NCI-H187 treated with DMSO at 0.1 percent for 48 hours (cell line): ENCODE measurements around the gene CDC42SE2.

Source experiments
- DNase-seq: peaks from one replicate; lab custom pipeline; 2025; lab: John Stamatoyannopoulos, UW

CDC42SE2 gene, protein sequence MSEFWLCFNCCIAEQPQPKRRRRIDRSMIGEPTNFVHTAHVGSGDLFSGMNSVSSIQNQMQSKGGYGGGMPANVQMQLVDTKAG

DNA sequence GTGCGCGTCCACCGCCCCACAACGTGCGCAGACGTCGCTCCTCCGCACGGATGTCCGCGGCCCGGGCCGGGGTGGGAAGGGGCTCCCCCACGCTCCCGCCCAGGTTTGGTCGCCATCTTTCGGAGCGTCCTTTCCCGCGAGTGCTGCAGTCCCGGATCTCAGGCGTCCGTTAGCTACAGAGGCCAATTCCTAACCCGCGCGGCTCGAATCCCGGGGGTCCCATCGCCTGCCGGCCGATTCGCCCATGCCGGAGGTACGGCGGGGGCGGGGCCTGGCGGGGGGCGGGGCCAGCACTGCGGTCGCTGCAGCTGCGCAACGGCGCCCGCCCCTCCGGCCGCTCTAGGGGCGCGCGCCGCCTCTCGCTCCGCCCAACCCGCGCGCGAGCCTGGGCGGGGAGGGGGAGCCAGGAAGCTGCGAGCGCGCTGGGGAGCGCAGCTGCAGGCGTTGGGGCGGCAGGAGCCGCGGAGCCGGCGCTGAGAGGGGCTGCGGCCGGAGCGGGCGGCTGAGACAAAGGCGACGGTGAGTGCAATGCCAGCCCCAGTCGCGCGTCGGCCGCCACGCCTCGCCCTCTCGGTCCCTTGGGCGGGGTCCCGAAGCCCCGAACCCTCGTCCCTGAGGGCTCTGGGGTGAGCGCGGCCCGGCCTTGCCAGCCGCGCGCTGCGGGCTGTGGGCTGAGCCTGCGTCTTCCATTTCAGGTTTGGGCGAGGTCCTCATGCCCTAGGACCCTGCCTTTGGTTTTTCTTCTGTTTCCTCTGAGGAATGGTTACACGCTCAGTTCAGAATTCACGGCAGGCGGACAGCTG lies at the start of gene CDC42SE2:
Gene CDC42SE2, plus strand, starts transcription at position 406 of the 803 bp plus-strand sequence. CDS start 95,441 bp downstream, outside the sequence.
- no peak for DNase-seq

DNA sequence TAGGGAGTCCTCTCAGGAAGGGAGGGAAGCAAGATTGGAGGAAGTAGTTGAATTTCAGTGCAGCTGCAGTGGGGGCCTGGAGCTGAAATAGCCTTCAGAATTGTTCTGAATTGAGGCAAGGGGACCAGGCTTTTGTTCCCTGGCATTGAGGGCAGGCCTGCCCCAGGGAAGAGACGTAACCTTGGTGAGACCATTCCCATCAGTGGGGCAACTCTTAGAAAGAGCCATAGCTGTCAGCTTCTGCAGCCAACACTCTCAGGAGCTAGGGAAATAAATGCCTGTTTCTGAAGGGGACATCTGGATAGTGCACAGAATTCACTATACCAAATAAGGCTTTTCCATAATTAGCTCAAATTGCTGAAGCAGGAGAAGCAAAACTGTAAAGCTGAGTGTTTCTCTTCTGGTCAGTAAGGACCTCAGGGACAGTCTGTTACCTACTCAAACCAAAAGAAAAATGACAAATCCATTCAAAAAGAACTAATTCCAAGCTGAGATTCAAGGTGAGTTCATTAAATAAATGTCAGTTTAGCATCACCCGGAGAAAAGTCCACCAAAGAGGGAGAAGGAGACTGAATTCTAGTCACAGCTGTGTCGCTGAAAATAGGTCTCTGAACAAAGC lies 49.1 kb upstream of the CDC42SE2 start:
- no peak for DNase-seq

DNA sequence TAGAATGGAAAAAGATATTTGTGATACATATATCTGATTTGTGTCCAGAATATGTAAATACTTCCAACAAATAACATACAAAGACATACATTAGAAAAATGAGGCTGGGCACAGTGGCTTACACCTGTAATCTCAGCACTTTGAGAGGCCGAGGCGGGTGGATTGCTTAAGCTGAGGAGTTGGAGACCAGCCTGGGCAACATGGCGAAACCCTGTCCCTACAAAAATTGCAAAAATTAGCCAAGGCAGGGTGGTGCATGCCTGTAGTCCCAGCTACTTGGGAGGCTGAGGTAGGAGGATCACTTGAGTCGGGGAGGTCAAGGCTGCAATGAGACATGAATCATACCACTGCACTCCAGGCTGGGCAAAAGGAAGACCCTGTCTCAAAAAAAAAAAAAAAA lies 46.1 kb upstream of the CDC42SE2 start:
- no peak for DNase-seq

DNA sequence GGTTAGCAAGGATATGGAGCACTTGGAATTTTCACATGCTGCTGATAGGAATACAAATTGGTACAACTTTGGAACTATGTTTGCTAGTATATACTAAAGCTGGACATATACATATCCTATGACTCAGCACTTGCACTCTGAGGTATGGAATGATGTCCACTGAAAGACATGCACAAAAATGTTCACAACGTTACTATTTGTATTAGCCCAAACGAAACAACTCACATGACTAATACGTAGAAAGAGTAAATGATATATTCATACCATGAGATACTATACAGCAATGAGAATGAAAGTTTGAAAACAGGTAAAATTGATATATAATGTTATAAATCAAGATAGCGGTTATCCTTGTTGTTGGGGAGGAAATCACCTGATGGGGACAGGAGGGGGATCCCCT lies 45.5 kb upstream of the CDC42SE2 start:
- DNase-seq, result no peak

DNA sequence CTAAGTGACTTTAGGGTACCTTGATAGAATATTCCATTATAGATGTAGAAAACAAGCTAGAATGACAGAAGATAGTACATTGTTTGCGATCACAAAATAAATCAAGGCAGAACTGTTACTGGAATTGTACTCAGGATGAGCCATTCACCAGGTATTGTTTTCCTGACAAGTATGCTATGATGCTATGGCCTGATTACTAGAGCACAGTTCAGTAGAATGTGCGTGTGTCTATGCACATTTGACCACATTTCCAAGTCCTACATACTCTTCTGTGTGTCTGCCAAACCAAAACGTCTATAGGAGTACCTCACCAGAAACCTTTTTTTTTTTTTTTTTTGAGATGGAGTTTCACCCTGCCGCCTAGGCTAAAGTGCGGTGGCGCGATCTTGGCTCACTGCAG lies 43.3 kb upstream of the CDC42SE2 start:
- DNase-seq, result no peak

DNA sequence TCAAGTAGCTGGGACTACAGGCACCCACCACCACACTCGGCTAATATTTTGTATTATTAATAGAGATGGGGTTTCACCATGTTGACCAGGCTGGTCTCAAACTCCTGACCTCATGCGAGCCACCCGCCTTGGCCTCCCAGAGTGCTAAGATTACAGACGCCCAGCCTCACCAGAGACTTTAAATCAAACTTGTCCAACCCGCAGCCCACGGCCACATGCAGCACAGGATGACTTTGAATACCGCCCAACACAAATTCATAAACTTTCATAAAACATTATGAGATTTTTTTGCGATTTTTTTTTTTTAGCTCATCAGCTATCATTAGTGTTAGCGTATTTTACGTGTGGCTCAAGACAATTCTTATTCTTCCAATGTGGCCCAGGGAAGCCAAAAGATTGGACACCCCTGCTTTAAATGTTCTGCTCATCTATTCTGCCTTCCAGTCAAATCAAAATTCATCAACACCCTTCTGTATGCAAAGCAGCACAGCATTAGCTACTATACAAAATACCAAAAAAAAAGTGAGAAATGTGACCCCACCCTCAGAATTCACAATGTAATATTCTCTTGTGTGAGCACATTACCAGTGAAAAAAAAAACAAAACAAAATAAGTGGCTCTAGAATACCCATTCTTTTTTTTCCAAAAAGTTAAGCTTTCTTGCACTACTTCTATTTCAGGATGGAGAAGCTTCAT lies 42.7 kb upstream of the CDC42SE2 start:
- DNase-seq, result no peak

DNA sequence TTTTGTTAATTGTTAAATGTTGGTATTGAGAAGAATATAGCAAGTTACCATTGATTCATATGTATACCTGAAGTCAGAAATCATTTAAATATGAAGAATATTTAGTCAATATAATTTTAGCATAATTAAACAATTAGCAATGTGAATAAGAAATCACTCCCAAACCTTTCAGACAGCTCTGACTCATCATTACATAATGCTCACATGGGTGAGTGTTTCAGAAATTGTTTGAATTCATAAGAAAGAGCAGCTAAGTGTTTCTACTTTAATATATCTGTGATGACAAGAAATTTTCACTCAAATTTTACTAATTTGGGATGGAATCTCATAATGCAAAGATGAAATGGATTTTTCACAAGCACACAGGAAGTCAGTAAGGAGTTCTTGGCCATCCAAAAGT lies 42.0 kb upstream of the CDC42SE2 start:
- no peak for DNase-seq

DNA sequence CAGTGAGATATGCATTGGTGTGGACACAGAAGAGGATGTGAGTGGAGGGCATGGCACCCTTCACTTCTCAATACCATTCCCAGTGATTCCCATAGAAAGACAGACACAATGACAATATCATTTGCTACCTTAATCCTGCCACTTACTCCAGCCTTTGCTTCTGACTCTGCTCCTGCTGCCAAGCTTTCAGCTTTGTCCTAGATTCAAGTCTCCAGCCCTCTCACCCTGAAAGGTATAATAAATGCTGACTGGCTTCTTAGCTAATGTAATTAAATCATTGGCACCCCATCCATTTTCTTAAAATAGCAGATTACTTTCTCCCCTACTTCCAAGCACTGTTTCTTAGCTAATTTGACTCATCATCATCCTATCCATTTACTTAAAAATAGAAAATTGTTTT lies 41.1 kb upstream of the CDC42SE2 start:
- no peak for DNase-seq

DNA sequence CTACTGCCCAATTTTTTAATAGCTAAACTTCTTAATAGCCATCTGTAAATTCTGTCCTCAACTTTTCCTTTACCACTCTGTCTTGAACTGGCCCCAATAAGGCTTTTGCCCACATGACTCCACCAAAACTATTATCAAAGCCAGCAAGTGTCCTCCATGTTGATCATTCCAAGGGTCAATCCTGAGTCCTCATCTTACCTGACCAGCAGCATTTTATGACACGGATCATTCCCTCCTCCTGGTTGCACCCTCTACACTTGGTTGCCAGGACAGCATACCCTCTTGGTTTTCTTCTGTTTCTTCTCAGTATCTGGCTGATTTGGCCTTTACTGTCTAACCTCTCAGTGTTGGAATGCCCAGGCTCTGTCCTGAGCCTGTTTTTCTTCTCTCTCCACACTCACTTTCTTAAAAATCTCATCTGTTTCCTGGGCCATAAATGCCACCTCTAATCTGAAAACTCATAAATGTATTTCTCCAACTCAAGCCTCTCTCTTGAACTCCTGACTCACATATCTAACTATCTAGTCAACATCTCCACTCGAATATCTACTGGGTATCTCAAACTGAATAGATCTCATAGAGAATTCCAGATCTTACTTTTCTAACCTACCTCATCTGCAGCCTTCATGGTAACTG lies 40.0 kb upstream of the CDC42SE2 start:
- no peak for DNase-seq

DNA sequence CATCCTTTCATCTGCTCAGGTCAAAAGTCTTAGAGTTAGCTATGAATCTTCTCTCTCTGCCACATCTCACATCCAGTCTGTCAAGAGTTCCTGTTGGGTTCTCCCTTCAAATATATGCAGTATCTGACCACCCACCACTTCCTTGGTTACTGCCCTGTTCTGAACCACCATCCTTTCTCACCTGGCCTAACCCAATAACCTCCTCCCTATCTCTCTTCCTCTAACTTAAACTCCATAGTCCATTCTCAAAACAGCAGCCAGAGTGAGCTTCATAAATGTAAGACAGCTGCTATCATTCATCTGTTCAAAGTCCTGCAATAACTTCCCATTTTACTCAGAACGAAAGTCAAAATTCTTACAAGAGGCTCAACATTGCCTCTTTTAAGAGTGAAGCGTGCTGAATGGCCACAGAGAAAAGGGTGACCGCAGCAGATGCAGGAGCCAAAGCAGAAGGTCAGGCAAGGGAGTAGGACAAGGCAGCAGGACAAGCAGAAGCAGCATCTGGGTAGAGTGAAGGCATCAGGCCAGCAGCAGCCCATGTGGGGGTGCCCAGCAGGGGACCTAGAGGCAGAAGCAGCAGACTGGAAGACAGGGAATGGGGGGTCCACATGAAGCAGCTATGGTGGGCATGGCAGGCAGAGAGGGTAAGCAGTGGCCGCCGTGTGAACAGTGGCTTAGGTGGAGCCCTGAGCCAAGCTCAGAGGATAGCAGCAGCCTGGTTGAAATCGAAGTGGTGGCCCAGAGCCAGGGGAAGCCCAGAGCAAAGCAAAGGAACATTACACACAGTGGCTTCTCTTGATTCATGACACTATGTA lies 39.3 kb upstream of the CDC42SE2 start:
- DNase-seq, result no peak

DNA sequence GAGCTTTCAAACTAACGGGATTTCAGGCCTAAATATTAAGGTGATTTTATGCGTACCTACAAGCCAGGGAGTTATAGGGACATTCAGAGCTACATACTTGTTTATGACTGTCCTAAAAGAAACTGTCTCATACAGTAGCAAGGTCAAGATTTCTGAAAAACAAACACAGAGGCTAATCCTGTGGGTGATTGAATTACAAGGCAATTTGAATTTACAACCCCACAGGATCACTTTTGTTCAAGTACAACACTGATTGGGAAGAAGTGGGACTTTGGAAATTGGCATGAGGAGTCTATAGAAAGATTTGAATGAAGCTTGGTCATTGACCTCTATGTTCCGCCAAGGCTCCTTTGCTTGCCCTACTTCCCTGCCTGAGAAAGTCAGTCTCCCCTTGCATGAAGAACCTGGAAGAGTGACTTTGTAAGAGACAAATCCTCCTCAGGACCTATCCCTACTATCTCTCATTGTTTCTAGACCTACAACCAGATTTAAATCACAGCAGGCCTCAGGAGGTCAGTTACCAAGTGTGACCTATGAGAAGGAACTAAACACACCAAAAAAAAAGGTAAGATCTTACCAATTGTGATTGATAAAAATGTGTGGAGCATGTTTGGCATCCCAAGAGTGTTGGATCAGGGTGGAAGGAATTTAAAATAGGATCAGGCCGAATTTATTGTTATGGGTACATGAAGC lies 38.4 kb upstream of the CDC42SE2 start:
- no peak for DNase-seq

DNA sequence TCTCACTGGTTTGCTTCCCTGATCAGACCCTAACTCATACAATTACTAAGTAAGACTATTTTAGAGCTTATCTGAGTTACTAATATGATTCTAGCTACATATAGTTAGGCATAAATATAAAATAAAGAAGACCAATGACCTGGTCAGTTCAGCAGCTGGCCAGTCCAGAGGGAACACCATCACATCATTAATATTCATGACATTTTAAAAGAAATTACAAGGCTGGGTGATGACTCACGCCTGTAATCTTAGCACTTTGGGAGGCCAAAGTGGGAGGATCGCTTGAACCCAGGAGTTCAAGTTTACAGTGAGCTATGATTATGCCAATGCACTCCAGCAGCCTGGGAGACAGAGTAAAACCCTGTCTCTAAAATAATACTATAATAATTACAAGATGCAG lies 37.0 kb upstream of the CDC42SE2 start:
- no peak for DNase-seq

DNA sequence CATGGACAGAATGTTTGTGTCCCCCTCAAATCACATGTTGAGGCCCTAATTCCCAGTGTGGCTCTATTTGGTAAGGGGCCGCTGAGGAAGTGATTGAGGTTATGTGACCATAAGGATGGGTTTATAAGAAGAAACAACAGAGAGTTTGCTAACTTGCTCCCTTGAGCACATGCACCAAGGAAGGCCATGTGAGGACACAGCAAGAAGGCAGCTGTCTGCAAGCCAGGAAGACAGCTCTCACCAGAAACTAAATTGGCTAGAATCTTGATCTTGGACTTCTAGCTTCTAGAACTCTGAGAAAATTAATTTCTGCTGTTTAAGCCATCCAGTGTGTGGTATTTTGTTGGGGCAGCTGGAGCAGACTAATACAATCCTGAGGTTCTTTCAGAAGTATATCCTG lies 35.2 kb upstream of the CDC42SE2 start:
- no peak for DNase-seq

DNA sequence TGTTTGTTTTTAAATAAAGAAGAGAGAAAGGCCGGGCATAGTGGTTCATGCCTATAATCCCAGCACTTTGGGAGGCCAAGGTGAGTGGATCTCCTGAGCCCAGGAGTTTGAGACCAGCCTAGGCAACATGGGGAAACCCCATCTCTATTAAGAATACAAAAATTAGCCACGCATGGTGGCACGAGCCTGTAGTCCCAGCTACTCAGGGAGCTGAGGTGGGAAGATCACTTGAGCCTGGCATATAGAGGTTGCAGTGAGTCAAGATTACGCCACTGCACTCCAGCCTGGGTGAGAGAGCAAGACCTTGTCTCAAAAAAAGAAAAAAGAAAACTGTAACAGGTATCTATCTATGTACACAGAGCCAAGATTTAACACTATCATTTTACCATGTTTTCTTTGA lies 34.2 kb upstream of the CDC42SE2 start:
- no peak for DNase-seq

DNA sequence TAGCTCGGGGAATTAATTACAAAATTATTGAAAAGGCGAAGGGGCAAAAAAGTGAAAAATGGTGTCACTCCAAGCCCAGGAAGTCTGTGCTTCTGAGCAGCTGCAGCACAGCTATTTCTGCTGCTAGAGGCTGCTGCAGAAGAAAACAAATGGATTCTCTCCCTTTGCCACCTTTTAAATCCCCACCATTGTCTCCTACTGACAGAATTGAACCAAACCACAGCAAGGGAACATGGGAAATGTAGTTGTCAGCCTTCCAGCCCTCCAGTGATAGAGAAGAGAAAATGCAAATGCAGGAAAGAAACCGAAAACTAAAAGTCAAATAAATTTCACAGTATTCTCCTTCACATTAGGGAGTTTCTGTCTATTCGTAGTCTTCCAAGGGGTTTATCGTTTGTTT lies 33.4 kb upstream of the CDC42SE2 start:
- DNase-seq, result no peak

DNA sequence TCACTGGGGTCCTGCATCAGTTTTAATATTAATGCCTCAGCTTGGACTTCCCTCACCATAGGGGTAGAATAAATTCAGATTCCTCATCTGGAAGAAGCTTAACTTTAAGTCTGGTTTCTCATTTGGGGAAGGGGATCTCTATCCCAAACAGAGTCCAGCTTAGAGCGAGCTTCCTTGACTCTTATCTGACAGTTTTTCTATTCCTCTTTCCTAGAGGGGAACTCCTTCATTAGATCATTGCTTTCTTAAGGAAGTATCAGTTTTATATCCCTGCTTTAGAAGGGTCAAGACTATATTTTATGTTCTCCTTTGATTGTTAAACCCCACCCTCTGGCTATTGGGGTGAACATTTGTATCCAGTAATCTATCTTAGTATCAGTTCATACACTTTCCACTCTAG lies 24.2 kb upstream of the CDC42SE2 start:
- DNase-seq, result no peak

DNA sequence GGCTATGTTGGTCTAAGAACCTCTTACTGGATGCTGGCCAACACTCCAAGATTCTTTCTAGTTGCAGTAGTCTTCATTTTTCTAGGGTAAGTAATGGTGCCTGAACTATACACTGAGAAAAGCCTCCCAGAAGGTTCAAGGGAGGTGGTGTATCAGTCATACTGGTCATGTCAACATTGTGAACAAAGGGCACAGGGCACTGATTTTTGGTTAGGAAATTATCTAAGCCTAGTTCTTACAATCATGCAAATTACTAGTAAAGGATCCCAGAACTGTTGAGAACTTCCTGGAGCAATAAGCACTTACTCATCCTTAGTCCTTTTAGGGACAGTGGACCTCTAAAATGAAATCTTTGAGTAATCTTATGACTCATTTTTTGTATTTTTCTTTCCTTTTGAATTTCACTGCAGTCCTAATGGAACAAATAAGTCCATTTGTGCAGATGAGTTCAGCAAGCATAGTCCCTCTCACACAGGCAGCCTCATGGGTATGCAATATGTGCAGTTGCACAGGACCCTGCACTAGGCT lies 21.1 kb upstream of the CDC42SE2 start:
- no peak for DNase-seq

DNA sequence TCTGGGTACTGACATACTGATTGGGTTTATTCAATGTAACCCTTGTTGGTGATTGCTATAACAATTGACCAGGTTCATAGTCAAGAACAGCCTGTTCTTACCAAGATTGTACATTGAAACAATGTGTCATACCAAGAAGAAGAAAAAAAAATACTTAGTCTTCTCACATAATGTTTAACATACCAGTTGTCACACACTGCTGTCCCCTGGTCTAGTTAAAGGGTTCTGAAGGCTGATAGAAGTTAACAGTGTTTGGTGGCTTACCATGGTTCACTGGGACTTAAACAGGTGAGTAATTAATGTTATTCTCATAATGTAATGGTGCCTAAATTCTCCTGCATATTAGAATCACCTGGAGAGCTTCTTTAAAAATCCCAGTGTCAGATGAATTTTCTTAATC lies 18.5 kb upstream of the CDC42SE2 start:
- DNase-seq, result no peak

DNA sequence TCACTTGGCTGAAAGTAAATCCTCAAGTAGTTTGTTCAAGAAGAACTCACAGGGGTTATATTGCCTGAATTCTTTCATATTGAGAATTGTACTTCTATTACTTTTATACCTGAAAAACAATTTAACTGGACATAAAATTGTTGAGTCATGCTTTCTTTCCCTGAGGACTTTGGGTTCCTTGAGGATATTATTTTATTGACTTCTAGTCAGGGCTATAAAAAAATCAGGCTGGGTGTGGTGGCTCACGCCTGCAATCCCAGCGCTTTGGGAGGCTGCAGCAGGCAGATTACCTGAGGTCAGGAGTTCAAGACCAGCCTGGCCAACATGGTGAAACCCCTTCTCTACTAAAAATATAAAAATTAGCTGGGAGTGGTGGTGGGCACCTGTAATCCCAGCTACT lies 17.9 kb upstream of the CDC42SE2 start:
- no peak for DNase-seq

DNA sequence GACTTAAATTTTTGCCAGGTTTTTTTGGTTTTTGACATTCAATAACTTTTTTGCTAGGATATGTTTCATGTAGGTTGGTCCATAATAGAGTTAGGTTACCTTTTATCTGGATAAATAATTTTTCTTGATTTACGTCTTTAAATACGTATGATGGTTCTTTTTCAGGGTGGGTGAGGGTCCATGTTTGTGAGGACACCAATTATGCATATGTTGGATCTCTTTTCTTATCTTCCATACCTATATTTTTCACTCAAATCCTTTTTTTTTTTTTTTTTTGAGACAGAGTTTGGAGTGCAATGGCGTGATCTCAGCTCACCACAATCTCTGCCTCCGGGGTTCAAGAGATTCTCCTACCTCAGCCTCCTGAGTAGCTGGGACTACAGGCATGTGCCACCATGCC lies 17.3 kb upstream of the CDC42SE2 start:
- no peak for DNase-seq
